ENCODE measurements around the gene TOE1. TPM values are rescaled to one million over a fixed set of nuclear protein-coding genes. Genes with fewer than 3 reads are reported as not detected.

TOE1 gene
- total RNA-seq (2014; rRNA removed; shearing (Covaris generic)) = 32.0 and 32.1 TPM in 2 replicates

DNA sequence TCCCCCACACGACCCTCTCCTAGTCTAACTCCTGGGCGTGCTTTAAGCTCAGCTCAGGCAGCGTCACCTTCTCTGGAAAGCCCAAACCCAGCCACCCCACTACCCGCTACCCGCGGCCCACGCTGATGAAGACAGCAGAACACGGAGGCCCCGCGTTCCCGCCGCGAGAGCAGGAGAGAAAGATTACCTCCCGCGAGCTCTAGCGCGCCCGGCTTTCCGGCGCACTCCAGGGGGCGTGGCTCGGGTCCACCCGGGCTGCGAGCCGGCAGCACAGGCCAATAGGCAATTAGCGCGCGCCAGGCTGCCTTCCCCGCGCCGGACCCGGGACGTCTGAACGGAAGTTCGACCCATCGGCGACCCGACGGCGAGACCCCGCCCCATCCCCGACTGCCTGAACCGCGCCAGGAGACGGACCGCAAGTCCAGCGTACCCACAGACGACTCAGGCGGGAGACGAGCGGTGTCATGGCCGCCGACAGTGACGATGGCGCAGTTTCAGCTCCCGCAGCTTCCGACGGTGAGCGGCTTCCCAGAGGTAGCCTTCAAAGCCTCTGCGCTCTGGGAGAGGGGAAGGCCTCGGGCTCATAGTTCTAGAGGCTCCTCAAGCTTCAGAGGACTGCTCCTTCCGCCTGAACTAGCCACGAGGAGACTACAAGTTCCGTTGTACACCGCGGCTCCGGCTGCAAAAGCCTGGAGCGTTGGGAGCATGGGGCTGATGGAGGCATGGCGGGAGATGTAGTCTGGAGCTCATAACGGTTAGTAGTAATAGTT lies at the start of gene TOE1, which contains the start of gene MUTYH:
TSS of gene TOE1 (plus strand) at position 382 of the 770 bp plus-strand sequence. CDS start at position 465, 83 bp downstream.
TSS of gene MUTYH (minus strand) at position 652 of the 770 bp plus-strand sequence. CDS start 5,935 bp downstream, outside the sequence.

DNA sequence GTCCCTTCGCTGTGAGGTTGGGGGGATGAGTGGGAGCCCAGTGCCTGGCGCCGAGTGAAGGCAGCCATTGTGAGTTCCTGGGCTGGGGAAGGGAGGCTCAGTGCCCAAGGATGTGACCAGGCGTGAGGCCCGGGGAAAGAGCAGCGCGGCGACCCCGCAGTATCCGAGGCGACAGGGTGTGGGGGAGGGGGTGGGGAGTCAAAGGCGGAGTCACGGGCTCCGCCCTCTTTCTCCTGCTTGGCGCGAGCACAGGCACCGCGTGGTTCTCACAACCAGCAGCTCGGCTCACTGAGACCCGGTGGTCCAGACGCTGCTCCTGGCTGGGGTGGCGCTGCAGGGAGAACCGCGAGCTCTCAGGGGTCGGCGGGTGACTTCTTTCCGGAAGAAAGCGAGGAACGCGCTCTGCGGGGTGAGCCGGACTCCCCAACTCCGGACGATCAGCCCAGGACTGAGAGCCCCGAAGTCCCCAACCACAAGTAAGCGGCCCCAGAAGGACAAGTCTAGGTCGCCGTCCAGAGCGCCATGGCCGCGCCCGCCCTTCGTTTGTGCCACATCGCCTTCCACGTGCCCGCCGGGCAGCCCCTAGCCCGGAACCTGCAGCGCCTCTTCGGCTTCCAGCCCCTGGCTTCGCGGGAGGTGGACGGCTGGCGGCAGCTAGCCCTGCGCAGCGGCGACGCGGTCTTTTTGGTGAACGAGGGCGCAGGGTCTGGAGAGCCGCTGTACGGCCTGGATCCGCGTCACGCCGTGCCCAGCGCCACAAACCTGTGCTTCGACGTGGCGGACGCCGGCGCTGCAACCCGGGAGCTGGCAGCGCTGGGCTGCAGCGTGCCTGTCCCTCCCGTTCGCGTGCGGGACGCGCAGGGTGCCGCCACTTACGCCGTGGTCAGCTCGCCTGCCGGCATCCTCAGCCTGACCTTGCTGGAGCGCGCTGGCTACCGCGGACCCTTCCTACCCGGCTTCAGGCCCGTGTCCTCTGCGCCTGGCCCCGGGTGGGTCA lies 13.0 kb upstream of the TOE1 start, which contains the start of gene HPDL:
TSS of gene HPDL (plus strand) at position 269 of the 997 bp plus-strand sequence. CDS start at position 523, 254 bp downstream.

Other genes starting within 250 kb of the TOE1 start
- 0.11 TPM in 2 replicates for gene ZSWIM5, start 133.6 kb upstream of the TOE1 start, total RNA-seq (2014; rRNA removed; shearing (Covaris generic))
- gene HPDL, start 13.3 kb upstream of the TOE1 start, total RNA-seq (2014; rRNA removed; shearing (Covaris generic)) = 20.7 and 25.0 TPM in 2 replicates
- gene MUTYH, start 270 bp downstream of the TOE1 start, total RNA-seq (2014; rRNA removed; shearing (Covaris generic)) = 37.6 and 38.9 TPM in 2 replicates
- 4.0 and 5.4 TPM in 2 replicates for gene TESK2, start 151.0 kb downstream of the TOE1 start, total RNA-seq (2014; rRNA removed; shearing (Covaris generic))
- gene CCDC163, start 159.9 kb downstream of the TOE1 start, total RNA-seq (2014; rRNA removed; shearing (Covaris generic)) = 3.3 and 4.3 TPM in 2 replicates
- 9.8 and 12.8 TPM in 2 replicates for gene MMACHC, start 160.1 kb downstream of the TOE1 start, total RNA-seq (2014; rRNA removed; shearing (Covaris generic))
- 443 and 469 TPM in 2 replicates for gene PRDX1, start 181.7 kb downstream of the TOE1 start, total RNA-seq (2014; rRNA removed; shearing (Covaris generic))
- 74.3 and 76.6 TPM in 2 replicates for gene AKR1A1, start 210.7 kb downstream of the TOE1 start, total RNA-seq (2014; rRNA removed; shearing (Covaris generic))
- gene NASP, start 243.9 kb downstream of the TOE1 start, total RNA-seq (2014; rRNA removed; shearing (Covaris generic)) = 166 and 182 TPM in 2 replicates

Data from A375 (cell line).